GM23338 (cell line): ENCODE data around the gene KAZN. TPM values are rescaled to one million over a fixed set of nuclear protein-coding genes. Genes with fewer than 3 reads are reported as not detected.

Experiments used
- ATAC-seq: fragments of 200-7000 bp; cut with Tn5 transposase; 3 replicates; pipeline ENCODE4 v1.9.1; 2020
- DNase-seq: peaks from one replicate; pipeline ENCODE4 v3.0.0-alpha.2; 2015; ENCODE audit warnings: low spot score
- H2AFZ ChIP-seq: fragments of 200-600 bp; sonication (generic); 2 replicates; pipeline ENCODE4 v1.8.0; 2016; ENCODE audit warnings: antibody characterized with exemption, mild to moderate bottlenecking, moderate library complexity
- H3F3A ChIP-seq: fragments of 200-600 bp; sonication (generic); replicated peaks from 2 replicates; pipeline ENCODE4 v1.8.0; 2017; ENCODE audit warnings: antibody characterized with exemption, mixed run types, low read depth
- H3K27ac ChIP-seq: fragments of 200-600 bp; sonication (generic); 2 replicates; pipeline ENCODE4 v1.6.1; 2016; ENCODE audit warnings: low read depth
- H3K27me3 ChIP-seq: fragments of 200-600 bp; sonication (generic); 2 replicates; pipeline ENCODE4 v1.8.0; 2016; ENCODE audit warnings: mild to moderate bottlenecking, mixed run types, moderate library complexity; ENCODE audit not compliant: insufficient read depth
- H3K36me3 ChIP-seq: fragments of 200-600 bp; sonication (generic); 2 replicates; pipeline ENCODE4 v1.8.0; 2016; ENCODE audit warnings: mild to moderate bottlenecking; ENCODE audit not compliant: insufficient read depth
- H3K4me1 ChIP-seq: fragments of 200-600 bp; sonication (generic); 2 replicates; pipeline ENCODE4 v1.8.0; 2016; ENCODE audit warnings: mild to moderate bottlenecking, moderate library complexity; ENCODE audit not compliant: insufficient read depth
- H3K4me2 ChIP-seq: fragments of 200-600 bp; sonication (generic); 2 replicates; pipeline ENCODE4 v1.7.1; 2017; ENCODE audit warnings: mixed run types
- H3K4me3 ChIP-seq: fragments of 200-600 bp; sonication (generic); 2 replicates; pipeline ENCODE4 v1.6.1; 2016; ENCODE audit warnings: mixed run types
- H3K79me2 ChIP-seq: fragments of 200-600 bp; sonication (generic); replicated peaks from 2 replicates; pipeline ENCODE4 v1.8.0; 2017; ENCODE audit warnings: mild to moderate bottlenecking; ENCODE audit not compliant: insufficient read depth
- H3K9me2 ChIP-seq: fragments of 200-600 bp; sonication (generic); 2 replicates; pipeline ENCODE4 v1.8.0; 2017; ENCODE audit not compliant: insufficient read depth
- H4K20me1 ChIP-seq: fragments of 200-600 bp; sonication (generic); replicated peaks from 2 replicates; pipeline ENCODE4 v1.8.0; 2017; ENCODE audit warnings: mild to moderate bottlenecking; ENCODE audit not compliant: insufficient read depth
- H3K27ac Mint-ChIP-seq: 2 replicates; pipeline ENCODE4 v1.8.0; 2020; ENCODE audit warnings: inconsistent platforms, mild to moderate bottlenecking, moderate library complexity, mixed read lengths
- H3K27me3 Mint-ChIP-seq: 3 replicates; pipeline ENCODE4 v1.8.0; 2022; ENCODE audit warnings: low read depth, mild to moderate bottlenecking, moderate library complexity, mixed read lengths, inconsistent platforms; ENCODE audit not compliant: insufficient read depth, poor library complexity
- H3K36me3 Mint-ChIP-seq: 3 replicates; pipeline ENCODE4 v1.8.0; 2021; ENCODE audit warnings: low read depth, mild to moderate bottlenecking, inconsistent platforms, moderate library complexity, mixed read lengths
- H3K4me1 Mint-ChIP-seq: 3 replicates; pipeline ENCODE4 v1.8.0; 2020; ENCODE audit warnings: mild to moderate bottlenecking, inconsistent platforms, mixed read lengths
- H3K4me3 Mint-ChIP-seq: 3 replicates; pipeline ENCODE4 v1.8.0; 2021; ENCODE audit warnings: moderate library complexity, mild to moderate bottlenecking, inconsistent platforms, mixed read lengths
- H3K9me3 Mint-ChIP-seq: 3 replicates; pipeline ENCODE4 v1.8.0; 2020; ENCODE audit warnings: moderate library complexity, mild to moderate bottlenecking, inconsistent platforms, mixed read lengths
- CREB1 ChIP-seq: fragments of 250-450 bp; sonication (Bioruptor Pico); IDR thresholded peaks from 2 replicates; pipeline ENCODE4 v1.5.0; 2020; ENCODE audit warnings: low read depth, mild to moderate bottlenecking, moderate library complexity
- CTCF ChIP-seq, 2 experiments: fragments of 200-600 bp in 1 of 2; sonication (generic) in 1 of 2; conservative IDR thresholded peaks; 2 replicates each; pipeline versions ENCODE4 v1.5.1 to v1.6.1; 2016 to 2017; ENCODE audit warnings: antibody characterized with exemption in 2 of 2, low read depth in 2 of 2, mild to moderate bottlenecking in 2 of 2, moderate library complexity in 1 of 2
- ETS1 ChIP-seq: IDR thresholded peaks from 2 replicates; pipeline ENCODE4 v1.6.1; 2016; ENCODE audit warnings: antibody characterized with exemption
- EZH2 ChIP-seq: fragments of 200-600 bp; sonication (generic); IDR thresholded peaks from one replicate; pipeline ENCODE4 v1.8.0; 2017; ENCODE audit warnings: antibody characterized with exemption, mild to moderate bottlenecking, low read depth; ENCODE audit not compliant: unreplicated experiment
- EZH2phosphoT487 ChIP-seq: fragments of 200-600 bp; sonication (generic); IDR thresholded peaks from one replicate; pipeline ENCODE4 v1.8.1; 2018; ENCODE audit warnings: antibody characterized with exemption; ENCODE audit not compliant: unreplicated experiment
- JUNB ChIP-seq: IDR thresholded peaks from one replicate; pipeline ENCODE4 v1.6.1; 2016; ENCODE audit warnings: antibody characterized with exemption; ENCODE audit not compliant: unreplicated experiment
- NANOG ChIP-seq: IDR thresholded peaks from 2 replicates; pipeline ENCODE4 v1.6.1; 2016; ENCODE audit warnings: antibody characterized with exemption, borderline replicate concordance
- POLR2AphosphoS5 ChIP-seq: IDR thresholded peaks from 2 replicates; pipeline ENCODE4 v1.6.1; 2016; ENCODE audit warnings: antibody characterized with exemption, low read depth
- REST ChIP-seq: IDR thresholded peaks from one replicate; pipeline ENCODE4 v1.6.1; 2018; ENCODE audit warnings: antibody characterized with exemption; ENCODE audit not compliant: unreplicated experiment
- STAT1 ChIP-seq: IDR thresholded peaks from one replicate; pipeline ENCODE4 v1.6.1; 2016; ENCODE audit warnings: antibody characterized with exemption; ENCODE audit not compliant: unreplicated experiment
- ZNF114 ChIP-seq: fragments of 250-450 bp; sonication (Bioruptor Pico); IDR thresholded peaks from 2 replicates; pipeline ENCODE4 v1.5.0; 2020; ENCODE audit warnings: mild to moderate bottlenecking, moderate library complexity
- ZNF331 ChIP-seq: fragments of 250-450 bp; sonication (Bioruptor Pico); IDR thresholded peaks from 2 replicates; pipeline ENCODE4 v1.5.0; 2020; ENCODE audit warnings: low read depth, mild to moderate bottlenecking, moderate library complexity
- ZNF462 ChIP-seq: fragments of 250-450 bp; sonication (Bioruptor Pico); IDR thresholded peaks from 2 replicates; pipeline ENCODE4 v1.5.0; 2020; ENCODE audit warnings: mild to moderate bottlenecking, moderate library complexity
- polyA plus RNA-seq: library from polyadenylated mRNA; unstranded; fragments of >200 nt; fragmentation: Nextera tagmentation; extraction: Ambion mirVana; gene quantifications from 2 replicates; pipeline ENCODE4 v1.2.1, GENCODE V29; 2016
- total RNA-seq: library from RNA; depleted of rRNA; stranded (reverse); fragments of >200 nt; shearing (Covaris generic); gene quantifications from 2 replicates; pipeline ENCODE4 v1.2.3, GENCODE V29; 2014

Gene KAZN
- total and polyA plus RNA-seq, 2 experiments from 2014 or later: 9.9 to 15.0 TPM

GRCh38 chr1:14777516-14778506, 179.3 kb downstream of the KAZN start:
- H3K4me2 ChIP-seq: no peak overlapping the region
- peaks cover 10% of the 10 kb centered on the region for H3K27me3 Mint-ChIP-seq
- no peaks in the 10 kb centered on the region for H3K9me3 Mint-ChIP-seq
- no peaks in the 10 kb centered on the region; the same call in 1 of the 2 replicates for H3K79me2 ChIP-seq
- no peaks in the 10 kb centered on the region for H3K27me3 ChIP-seq
- H3F3A ChIP-seq: 0 out of 2 replicates have a peak, but pooled peaks cover 4% of the 10 kb centered on the region
- no peaks in the 10 kb centered on the region for H3K9me2 ChIP-seq
- H3K4me3 ChIP-seq: no peak overlapping the region
- no peak overlapping the region for H3K27ac Mint-ChIP-seq
- H3K4me1 Mint-ChIP-seq: peaks cover 33% of the 10 kb centered on the region
- H3K4me3 Mint-ChIP-seq: no peak overlapping the region
- H3K27ac ChIP-seq: no peak overlapping the region
- no peaks in the 10 kb centered on the region; the same call in 2 of the 3 replicates for H3K36me3 Mint-ChIP-seq
- no peak for TF ChIP-seq EZH2
- TF ChIP-seq STAT1: no peak
- TF ChIP-seq EZH2phosphoT487: no peak
- no peak for TF ChIP-seq JUNB
- TF ChIP-seq CTCF (conservative IDR thresholded peaks at IDR 0.05; ENCODE audit: low read depth in 2 of 2): no peak
- TF ChIP-seq REST: no peak
- no peak for TF ChIP-seq NANOG
- TF ChIP-seq ZNF114 (CRISPR knock-in tag): no peak
- no peak for TF ChIP-seq POLR2AphosphoS5
- TF ChIP-seq ZNF331 (CRISPR knock-in tag): no peak
- TF ChIP-seq ZNF462 (CRISPR knock-in tag): no peak
- no peak for TF ChIP-seq ETS1
- no peak for TF ChIP-seq CREB1
- no peaks in the 10 kb centered on the region for H3K36me3 ChIP-seq
- ATAC-seq (no peak), DNase-seq (no peak)
- peaks cover 32% of the 10 kb centered on the region for H3K4me1 ChIP-seq
- no peaks in the 10 kb centered on the region for H4K20me1 ChIP-seq
- no peak overlapping the region for H2AFZ ChIP-seq
